Mononuclear cell (primary cell): ENCODE data around the gene NDUFB7. TPM values are rescaled to one million over a fixed set of nuclear protein-coding genes. Genes with fewer than 3 reads are reported as not detected.
"Not testable (repeated sequence)": the region's sequence is repeated elsewhere in the genome, so short reads cannot be mapped to it uniquely, and the experiment has no call there.

Experiments used
- H3K27me3 ChIP-seq: 2 replicates; pipeline ENCODE4 v1.6.0; 2011; ENCODE audit warnings: low read length, control low read depth; ENCODE audit not compliant: insufficient read depth
- H3K4me1 ChIP-seq: 2 replicates; pipeline ENCODE4 v1.5.1; 2011; ENCODE audit warnings: mild to moderate bottlenecking, low read length, control low read depth; ENCODE audit not compliant: insufficient read depth
- H3K4me3 ChIP-seq: 2 replicates; pipeline ENCODE4 v1.5.1; 2011; ENCODE audit warnings: mild to moderate bottlenecking, low read length, moderate library complexity
- H3K9me3 ChIP-seq: 2 replicates; pipeline ENCODE4 v1.5.1; 2011; ENCODE audit warnings: low read depth, mild to moderate bottlenecking, control low read depth, low read length
- total RNA-seq: library from RNA; depleted of rRNA; stranded (reverse); fragments of >200 nt; gene quantifications from one replicate; pipeline ENCODE4 v1.2.3, GENCODE V29; 2012

NDUFB7 gene
- total RNA-seq, 1 donor, result 50.9 TPM

DNA sequence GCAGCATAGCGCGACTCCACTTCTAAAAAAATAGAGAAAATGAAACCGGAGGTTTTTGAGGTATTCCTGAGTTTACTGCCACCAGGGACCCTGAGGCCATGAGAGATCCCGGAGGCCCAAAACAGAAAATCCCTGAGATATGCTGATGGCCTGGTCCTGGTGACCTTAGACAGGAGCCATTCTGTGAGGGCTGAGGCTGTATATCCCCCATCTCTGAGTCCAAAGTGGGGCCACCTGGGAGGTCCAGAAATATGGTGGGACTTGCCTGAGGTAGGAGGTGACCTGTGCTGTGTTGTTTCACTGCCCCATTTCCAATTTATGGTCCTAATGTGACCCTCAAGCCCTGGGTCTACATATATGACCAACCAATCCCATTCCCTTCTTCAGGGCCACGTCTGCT, 12.5 kb upstream of the NDUFB7 start:
- H3K27me3 ChIP-seq, H3K9me3 ChIP-seq: not testable (repeated sequence)
- H3K4me1 ChIP-seq, result peaks cover 17% of the 10 kb centered on the region
- H3K4me3 ChIP-seq, result peak overlapping the region; percentile 40

- Histone ChIP-seq H3K4me3 (peak within 1 kb of the TSS; percentile 40), H3K27me3 (no peaks in the 10 kb centered on the region), H3K9me3 (no peaks in the 10 kb centered on the region), H3K4me1 (peaks cover 22% of the 10 kb centered on the region)
Observed at GRCh38 chr19:14582894-14583340, 11.1 kb upstream of the NDUFB7 start, which contains the start of gene CLEC17A. TSS of gene CLEC17A (plus strand) at chr19:14583084. CDS start at chr19:14583161, 77 bp downstream.

GRCh38 chr19:14580623-14581237, 8.9 kb upstream of the NDUFB7 start:
- H3K4me3 ChIP-seq, result no peak overlapping the region
- peaks cover 22% of the 10 kb centered on the region for H3K4me1 ChIP-seq
- no peaks in the 10 kb centered on the region for H3K27me3 ChIP-seq
- no peaks in the 10 kb centered on the region for H3K9me3 ChIP-seq

DNA sequence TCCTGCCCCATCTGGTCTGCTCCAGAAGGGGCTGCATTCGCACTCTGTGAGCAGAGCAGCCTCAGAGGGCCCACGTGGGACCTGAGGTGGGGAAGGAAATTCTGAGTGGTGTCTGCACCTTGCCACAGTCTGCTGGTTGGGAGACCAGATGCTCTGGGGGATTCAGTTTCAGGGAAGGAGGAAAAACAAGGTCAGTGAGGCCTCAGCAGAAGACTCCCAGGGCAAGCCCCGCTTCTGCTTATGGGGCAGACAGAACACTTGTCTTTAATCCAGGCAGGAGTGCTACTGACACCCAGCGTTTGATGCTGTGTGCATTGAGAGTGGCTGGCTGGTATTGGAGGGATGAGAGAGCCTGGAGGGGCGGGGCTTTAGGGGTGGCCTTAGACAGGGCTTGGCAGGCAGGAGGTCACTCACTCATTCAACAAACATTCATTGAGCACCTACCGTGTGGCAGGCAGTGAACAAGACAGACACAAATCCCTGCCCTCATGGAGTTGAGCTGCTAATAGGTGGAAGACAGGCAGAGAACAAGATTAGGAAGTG, 6.1 kb upstream of the NDUFB7 start:
- no peak overlapping the region for H3K4me3 ChIP-seq
- no peaks in the 10 kb centered on the region for H3K27me3 ChIP-seq
- H3K4me1 ChIP-seq, result peaks cover 26% of the 10 kb centered on the region
- H3K9me3 ChIP-seq, result no peaks in the 10 kb centered on the region

DNA sequence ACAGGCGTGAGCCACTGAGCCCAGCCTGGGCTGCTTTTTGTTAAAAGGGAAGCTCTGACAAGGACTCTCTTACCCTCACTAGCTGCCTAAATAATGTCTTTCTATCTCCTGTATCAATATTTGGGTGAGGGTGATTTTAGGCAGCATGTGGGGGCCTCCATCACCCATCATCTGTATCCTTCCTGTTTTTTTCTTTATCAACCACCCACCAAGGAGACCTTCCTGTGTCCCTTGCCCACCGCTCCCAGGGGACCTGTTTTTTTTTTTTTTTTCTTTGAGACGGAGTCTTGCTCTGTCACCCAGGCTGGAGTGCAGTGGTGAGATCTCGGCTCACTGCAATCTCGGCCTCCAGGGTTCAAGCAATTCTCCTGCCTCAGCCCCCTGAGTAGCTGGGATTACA, 5.4 kb upstream of the NDUFB7 start:
- H3K27me3 ChIP-seq, result no peaks in the 10 kb centered on the region

DNA sequence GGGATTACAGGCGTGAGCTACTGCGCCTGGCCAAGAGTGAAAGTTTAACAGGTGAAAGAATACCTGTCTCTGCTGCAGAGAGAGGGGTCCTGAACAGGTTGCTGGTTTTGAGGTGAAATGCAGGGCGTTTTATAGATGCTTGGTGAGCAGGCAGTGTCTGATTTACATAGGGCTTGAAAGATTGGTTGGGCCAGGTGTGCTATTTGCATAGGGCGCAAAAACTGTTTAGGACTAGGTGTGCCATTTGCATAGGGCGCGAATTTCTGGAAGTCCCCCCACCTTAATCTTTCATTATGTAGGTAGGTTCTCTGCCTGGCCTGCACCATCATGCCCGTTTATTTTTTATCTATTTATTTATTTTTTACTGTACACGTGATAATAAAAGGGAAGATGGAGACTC, 4.5 kb upstream of the NDUFB7 start:
- no peak overlapping the region for H3K4me3 ChIP-seq
- H3K9me3 ChIP-seq, result no peaks in the 10 kb centered on the region
- peaks cover 27% of the 10 kb centered on the region for H3K4me1 ChIP-seq
- H3K27me3 ChIP-seq, result no peaks in the 10 kb centered on the region

More for the DNA sequence above, 5.4 kb upstream of the NDUFB7 start:
- no peaks in the 10 kb centered on the region for H3K9me3 ChIP-seq
- peaks cover 21% of the 10 kb centered on the region for H3K4me1 ChIP-seq
- H3K4me3 ChIP-seq, result no peak overlapping the region

DNA sequence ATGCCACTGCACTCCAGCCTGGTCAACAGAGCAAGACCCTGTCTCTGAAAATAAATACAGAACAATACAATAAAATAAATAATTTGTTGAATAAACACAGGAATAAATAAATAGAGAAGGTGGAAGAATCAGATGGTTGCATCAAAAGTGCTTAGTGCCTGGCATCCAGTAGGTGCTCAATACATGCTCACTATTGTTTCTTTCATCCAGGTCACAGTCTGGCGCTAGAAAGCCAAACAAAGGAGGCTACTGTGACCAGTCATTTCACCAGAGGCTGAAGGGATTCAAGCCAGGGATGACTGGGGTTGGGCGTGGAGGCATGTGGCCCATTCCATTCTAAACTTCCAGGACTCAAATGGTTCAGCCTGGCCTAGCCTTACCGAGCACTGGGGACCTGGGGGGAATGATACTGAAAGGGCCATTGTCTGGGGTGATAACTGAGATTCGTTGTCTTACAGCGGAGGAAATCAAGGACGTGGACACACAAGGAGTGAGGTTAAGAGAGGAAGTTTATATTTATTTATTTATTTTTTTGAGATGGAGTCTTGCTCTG, 3.6 kb upstream of the NDUFB7 start:
- no peaks in the 10 kb centered on the region for H3K9me3 ChIP-seq
- no peaks in the 10 kb centered on the region for H3K27me3 ChIP-seq
- H3K4me3 ChIP-seq, result no peak overlapping the region
- peaks cover 36% of the 10 kb centered on the region for H3K4me1 ChIP-seq

- Histone ChIP-seq H3K4me3 (peak overlapping the region; percentile 88), H3K27me3 (no peaks in the 10 kb centered on the region), H3K9me3 (no peaks in the 10 kb centered on the region), H3K4me1 (peaks cover 39% of the 10 kb centered on the region)
Observed at GRCh38 chr19:14570864-14571527, 870 bp downstream of the NDUFB7 start.

DNA sequence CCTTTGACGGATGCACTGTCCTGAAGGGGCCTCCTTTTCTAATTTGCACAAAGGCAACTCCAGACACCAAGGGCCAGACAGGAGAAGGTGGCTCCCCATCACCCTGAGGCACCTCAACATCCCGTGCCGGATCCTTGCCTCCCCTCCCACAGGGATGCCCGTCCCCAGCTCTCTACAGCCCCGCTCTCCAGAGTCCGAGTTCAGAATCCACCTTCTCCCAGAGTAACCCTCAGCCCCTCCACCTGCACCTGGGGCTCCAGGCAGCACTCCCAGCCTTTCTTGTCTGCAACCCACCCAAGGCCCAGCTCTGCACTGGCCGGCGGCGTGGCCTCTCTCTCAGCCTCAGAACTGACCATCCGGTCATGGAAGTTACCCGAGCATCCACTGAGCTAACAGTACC, 4.8 kb downstream of the NDUFB7 start:
- no peaks in the 10 kb centered on the region for H3K9me3 ChIP-seq
- peaks cover 26% of the 10 kb centered on the region for H3K4me1 ChIP-seq
- H3K27me3 ChIP-seq, result no peaks in the 10 kb centered on the region

DNA sequence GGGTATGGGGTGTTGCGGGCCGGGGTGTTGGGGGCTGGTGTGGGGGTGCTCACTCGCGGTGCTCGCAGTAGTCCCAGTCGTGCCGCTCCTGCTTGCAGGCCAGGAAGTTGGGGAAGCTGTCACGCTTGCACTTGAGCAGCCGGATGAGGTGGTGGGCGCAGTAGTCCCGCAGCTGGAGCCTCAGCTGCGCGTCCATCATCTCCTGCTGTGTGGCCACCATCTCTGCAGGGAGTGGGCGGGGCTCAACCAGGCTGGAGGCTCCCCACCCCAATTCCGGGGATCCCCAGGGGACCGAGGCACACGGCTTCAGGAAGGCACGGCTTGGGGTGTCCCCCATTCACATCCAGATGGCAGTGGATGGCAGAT, 5.2 kb downstream of the NDUFB7 start:
- Histone ChIP-seq H3K27me3 (no peaks in the 10 kb centered on the region), H3K9me3 (no peaks in the 10 kb centered on the region), H3K4me3 (no peak overlapping the region), H3K4me1 (peaks cover 24% of the 10 kb centered on the region)

More for the DNA sequence above, 4.8 kb downstream of the NDUFB7 start:
- H3K4me3 ChIP-seq, result no peak overlapping the region

GRCh38 chr19:14565765-14566711, 5.8 kb downstream of the NDUFB7 start:
- H3K27me3 ChIP-seq, result no peaks in the 10 kb centered on the region

GRCh38 chr19:14565298-14565679, 6.6 kb downstream of the NDUFB7 start:
- Histone ChIP-seq H3K27me3 (no peaks in the 10 kb centered on the region), H3K4me3 (no peak overlapping the region), H3K4me1 (peaks cover 10% of the 10 kb centered on the region), H3K9me3 (no peaks in the 10 kb centered on the region)

More at GRCh38 chr19:14565765-14566711, 5.8 kb downstream of the NDUFB7 start:
- Histone ChIP-seq H3K4me1 (peaks cover 18% of the 10 kb centered on the region), H3K9me3 (no peaks in the 10 kb centered on the region), H3K4me3 (no peak overlapping the region)

- not testable (repeated sequence) for H3K27me3 ChIP-seq, H3K9me3 ChIP-seq, H3K4me3 ChIP-seq, H3K4me1 ChIP-seq
Observed at GRCh38 chr19:14564652-14565297, 7.1 kb downstream of the NDUFB7 start.

DNA sequence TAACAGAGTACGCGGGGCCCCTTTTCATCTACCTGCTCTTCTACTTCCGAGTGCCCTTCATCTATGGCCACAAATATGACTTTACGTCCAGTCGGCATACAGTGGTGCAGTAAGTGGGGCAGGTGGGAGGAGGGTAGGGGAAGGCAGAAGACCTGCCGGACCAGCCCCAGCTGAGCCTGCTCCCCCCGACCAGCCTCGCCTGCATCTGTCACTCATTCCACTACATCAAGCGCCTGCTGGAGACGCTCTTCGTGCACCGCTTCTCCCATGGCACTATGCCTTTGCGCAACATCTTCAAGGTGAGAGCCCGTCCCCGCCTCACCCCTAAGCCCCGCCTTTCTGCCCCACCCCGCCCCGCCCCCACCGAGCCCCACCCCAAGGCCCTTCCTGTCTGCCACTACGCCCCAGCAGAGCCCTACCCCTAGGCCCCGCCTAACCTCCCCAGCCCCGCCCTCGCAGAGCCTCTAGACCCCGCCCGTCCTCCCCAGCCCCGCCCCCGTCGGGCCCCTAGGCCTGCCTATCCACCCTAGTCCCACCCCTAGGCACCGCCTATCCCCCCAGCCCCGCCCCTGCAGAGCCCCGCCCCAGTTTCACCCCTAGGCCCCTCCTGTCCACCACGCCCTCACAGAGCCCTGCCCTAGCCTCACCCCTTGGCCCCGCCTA, 7.7 kb downstream of the NDUFB7 start:
- Histone ChIP-seq H3K4me3 (no peak overlapping the region), H3K4me1 (peaks cover 10% of the 10 kb centered on the region), H3K9me3 (no peaks in the 10 kb centered on the region), H3K27me3 (no peaks in the 10 kb centered on the region)
